Mucosa of descending colon (tissue), 3 donors: Measurements from ENCODE around the gene GPC6. TPM values are rescaled to one million over a fixed set of nuclear protein-coding genes. Genes with fewer than 3 reads are reported as not detected.

Experiments used
- ATAC-seq: fragments of 200-7000 bp; cut with Tn5 transposase; one replicate; pipeline ENCODE4 v1.9.1; 2020; ENCODE audit warnings: mild to moderate bottlenecking, moderate library complexity
- DNase-seq, 3 donors: peaks; one replicate each; pipeline ENCODE4 v3.0.0-alpha.2; 2020
- H3K36me3 ChIP-seq: fragments of 200-600 bp; one replicate; pipeline ENCODE4 v1.8.0; 2021; ENCODE audit warnings: low read depth, mild to moderate bottlenecking
- H3K4me1 ChIP-seq: fragments of 200-600 bp; one replicate; pipeline ENCODE4 v1.8.0; 2021; ENCODE audit warnings: low read depth, mild to moderate bottlenecking
- H3K4me3 ChIP-seq: fragments of 200-600 bp; one replicate; pipeline ENCODE4 v1.8.0; 2021; ENCODE audit warnings: mild to moderate bottlenecking
- H3K9me3 ChIP-seq: fragments of 200-600 bp; one replicate; pipeline ENCODE4 v1.8.0; 2021; ENCODE audit warnings: mild to moderate bottlenecking
- CTCF ChIP-seq: fragments of 200-600 bp; IDR thresholded peaks from one replicate; pipeline ENCODE4 v1.8.0; 2022; ENCODE audit warnings: antibody characterized with exemption, mild to moderate bottlenecking
- intact Hi-C, 2 donors: fragments of 100-400 bp; cut with DNase I in 1 of 2; cut with micrococcal nuclease in 1 of 2; formaldehyde crosslinking; loops; one replicate each; pipeline versions ENCODE4 v1.11.0 to v1.11.1; 2022; cut with DNase I, micrococcal nuclease
- total RNA-seq, 3 donors: library from RNA; stranded (reverse); fragmentation: NEBNext Ultra II Directional in 2 of 3; extraction: Animal tissue kit (Norgen Biotek cat#: 25700) in 2 of 3; gene quantifications; one replicate each; pipeline versions ENCODE4 v1.2.1 to v1.2.4, GENCODE V29; 2021 to 2023
- donor health status: DM: no; HTN: no; CAD: no; lungs with moderate emphysema.
- donor health status: DM: no; HTN: no; CAD: no.
- donor health status: DM: no; HTN: yes; CAD: no.

GPC6 gene
- total RNA-seq, 3 donors from 2014 or later: 2.7 to 11.3 (median 7.5) TPM

- ATAC-seq (no peak), DNase-seq (no peak)
- no peak for TF ChIP-seq CTCF
- Histone ChIP-seq H3K36me3 (no peaks in the 10 kb centered on the region), H3K9me3 (no peaks in the 10 kb centered on the region), H3K4me3 (no peak overlapping the region), H3K4me1 (no peaks in the 10 kb centered on the region)
- intact Hi-C loops: no loop called here
Observed at GRCh38 chr13:93270769-93271742, 44.4 kb downstream of the GPC6 start.

- TF ChIP-seq CTCF: no peak
- Histone ChIP-seq H3K36me3 (no peaks in the 10 kb centered on the region), H3K4me1 (no peaks in the 10 kb centered on the region), H3K4me3 (no peak overlapping the region), H3K9me3 (no peaks in the 10 kb centered on the region)
- ATAC-seq: no peak
- intact Hi-C loops: no loop called here
- no peak for DNase-seq
Observed at GRCh38 chr13:93279982-93280381, 53.4 kb downstream of the GPC6 start.

GRCh38 chr13:93280688-93281087 lies 54.1 kb downstream of the GPC6 start:
- Histone ChIP-seq H3K36me3 (no peaks in the 10 kb centered on the region), H3K4me1 (no peaks in the 10 kb centered on the region), H3K9me3 (no peaks in the 10 kb centered on the region), H3K4me3 (no peak overlapping the region)
- ATAC-seq (no peak), DNase-seq (no peak)
- intact Hi-C loops: no loop called here
- TF ChIP-seq CTCF: no peak

GRCh38 chr13:93283255-93283654 lies 56.6 kb downstream of the GPC6 start:
- intact Hi-C loops: no loop called here
- no peaks in the 10 kb centered on the region for H3K36me3 ChIP-seq
- TF ChIP-seq CTCF: no peak
- no peaks in the 10 kb centered on the region for H3K9me3 ChIP-seq
- H3K4me3 ChIP-seq: no peak overlapping the region
- DNase-seq (no peak), ATAC-seq (no peak)
- H3K4me1 ChIP-seq: no peaks in the 10 kb centered on the region

GRCh38 chr13:93284064-93284463 lies 57.5 kb downstream of the GPC6 start:
- intact Hi-C loops: no loop called here
- Histone ChIP-seq H3K4me3 (no peak overlapping the region), H3K9me3 (no peaks in the 10 kb centered on the region), H3K36me3 (no peaks in the 10 kb centered on the region), H3K4me1 (no peaks in the 10 kb centered on the region)
- no peak for ATAC-seq
- TF ChIP-seq CTCF: no peak
- DNase-seq: no peak
